Colon (tissue), 2 donors: ENCODE data around the gene FBXO47.

Experiments
- FAIRE-seq: peaks from 2 replicates; lab custom pipeline; 2012; peaks lifted over from hg19 to GRCh38; lab: Jason Lieb, UNC
- donor health status: control.
- donor health status: control.

The FBXO47 gene

GRCh38 chr17:38903404-38903803 lies 63.8 kb downstream of the FBXO47 start:
- FAIRE-seq = no peak

- no peak for FAIRE-seq
Observed at GRCh38 chr17:38900978-38901656, 66.1 kb downstream of the FBXO47 start.

GRCh38 chr17:38899421-38899820 lies 67.8 kb downstream of the FBXO47 start:
- FAIRE-seq = no peak

GRCh38 chr17:38898812-38899348 lies 68.3 kb downstream of the FBXO47 start:
- FAIRE-seq = no peak

GRCh38 chr17:38898291-38898679 lies 68.9 kb downstream of the FBXO47 start:
- FAIRE-seq = no peak

GRCh38 chr17:38897671-38898290 lies 69.4 kb downstream of the FBXO47 start:
- no peak for FAIRE-seq

DNA sequence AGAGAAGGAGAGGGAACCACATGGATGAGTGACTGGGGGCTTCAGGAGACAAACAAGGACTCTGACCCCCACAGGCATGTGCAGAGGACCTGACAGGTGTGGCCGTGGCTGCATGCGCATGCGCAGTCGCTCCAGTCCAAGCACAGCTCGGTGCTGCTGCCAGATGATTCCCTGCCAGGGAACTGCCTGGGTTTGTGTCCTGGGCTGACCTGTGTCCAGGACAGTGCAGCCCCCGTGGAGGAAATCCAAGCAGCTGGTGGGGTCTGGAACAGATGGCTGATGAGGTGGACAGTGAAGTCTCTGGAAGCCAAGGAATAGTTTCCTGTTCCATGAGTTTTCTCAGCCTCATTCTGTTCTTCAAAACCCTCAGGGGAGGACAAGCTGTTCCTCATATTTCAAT lies 70.0 kb downstream of the FBXO47 start:
- FAIRE-seq = no peak

DNA sequence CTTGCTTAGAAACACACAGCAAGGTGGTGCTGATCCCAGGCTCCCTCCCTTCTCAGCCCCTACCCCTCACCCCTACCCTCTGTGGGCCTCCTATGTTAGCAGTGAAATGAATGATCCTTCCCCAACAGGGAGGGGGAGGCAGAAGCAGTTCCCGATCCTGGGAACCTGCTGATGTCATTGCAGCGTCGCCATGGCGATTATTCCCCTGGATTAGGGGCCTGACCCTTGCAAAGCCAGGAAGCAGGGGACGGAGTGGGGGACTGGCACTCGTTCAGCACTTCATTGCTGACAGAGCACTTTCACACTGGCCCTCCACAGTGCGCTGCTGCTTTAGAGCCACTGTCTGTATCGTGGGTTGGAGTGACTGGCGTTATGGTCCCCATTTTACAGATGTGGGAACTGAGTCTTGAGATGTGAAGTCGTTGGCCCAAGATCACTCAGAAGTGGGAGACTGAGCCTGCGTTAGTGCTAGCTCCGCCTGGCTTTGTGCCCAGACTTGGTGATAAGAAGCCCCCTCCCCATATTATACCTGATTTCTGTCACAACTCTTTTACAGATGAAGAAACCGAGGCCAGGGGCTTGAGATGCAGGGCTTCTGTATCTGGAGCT lies 70.8 kb downstream of the FBXO47 start:
- FAIRE-seq = no peak

DNA sequence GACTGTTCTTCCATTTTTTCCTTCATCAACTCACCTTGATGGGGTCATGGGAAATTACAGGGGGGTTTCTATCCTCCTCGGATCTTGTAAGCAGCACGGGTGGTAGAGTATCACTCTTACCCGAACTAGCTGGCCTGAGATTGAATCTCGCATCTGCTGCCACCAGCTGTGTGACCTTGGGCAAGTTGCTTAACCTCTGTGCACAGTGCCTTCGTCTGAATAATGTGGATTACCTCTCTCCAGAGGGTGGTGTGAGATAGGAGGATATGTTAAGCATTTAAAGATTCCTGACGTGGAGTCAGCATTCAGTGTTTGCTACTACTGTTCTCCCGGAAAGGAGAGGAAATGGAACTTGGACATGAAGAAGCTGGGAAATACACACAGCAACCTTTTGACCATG lies 72.9 kb downstream of the FBXO47 start:
- FAIRE-seq = no peak

- FAIRE-seq = no peak
Observed at GRCh38 chr17:38893607-38894006, 73.6 kb downstream of the FBXO47 start.

- FAIRE-seq = no peak
Observed at GRCh38 chr17:38893113-38893512, 74.1 kb downstream of the FBXO47 start.

DNA sequence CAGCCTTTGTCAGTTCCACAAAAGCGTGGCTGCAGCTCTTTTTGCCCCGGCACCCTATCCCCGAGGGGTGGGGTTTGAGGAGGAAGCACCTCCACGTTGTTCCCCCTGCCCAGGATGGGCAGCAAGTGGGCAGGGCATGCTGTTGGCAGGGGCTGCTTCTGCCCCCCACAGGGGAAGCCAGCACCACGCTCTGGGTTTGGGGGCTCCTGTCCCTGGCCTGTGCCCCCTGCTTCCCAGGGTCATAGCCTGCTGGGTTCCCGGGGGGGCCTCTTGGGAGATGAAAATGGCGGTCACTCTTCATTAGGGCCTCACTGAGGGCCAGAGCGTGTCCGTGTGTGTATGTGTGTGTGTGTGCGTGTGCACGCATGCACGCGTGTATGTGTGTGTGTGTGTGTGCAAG lies 74.6 kb downstream of the FBXO47 start:
- FAIRE-seq = no peak

DNA sequence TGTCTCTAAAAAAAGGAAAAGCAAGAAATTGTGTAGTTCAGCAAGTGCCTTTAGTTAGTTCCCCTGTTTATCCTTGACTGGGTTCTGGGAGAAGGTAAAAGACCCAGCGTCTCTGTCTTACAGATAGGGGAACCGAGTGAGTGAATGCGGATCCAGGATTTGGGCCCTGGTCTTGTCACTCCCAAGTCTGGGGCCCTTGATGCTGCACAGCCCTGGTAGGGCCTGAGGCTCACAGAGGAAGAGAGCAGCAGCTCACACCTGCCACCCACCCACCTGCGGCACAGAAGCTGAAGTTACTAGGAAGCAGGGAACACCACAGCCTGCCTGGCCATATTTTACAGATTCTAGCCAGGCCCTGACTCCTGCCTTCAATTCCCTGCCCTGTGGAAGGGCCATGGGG lies 75.1 kb downstream of the FBXO47 start:
- FAIRE-seq = no peak

- no peak for FAIRE-seq
Observed at GRCh38 chr17:38891441-38891840, 75.8 kb downstream of the FBXO47 start.

DNA sequence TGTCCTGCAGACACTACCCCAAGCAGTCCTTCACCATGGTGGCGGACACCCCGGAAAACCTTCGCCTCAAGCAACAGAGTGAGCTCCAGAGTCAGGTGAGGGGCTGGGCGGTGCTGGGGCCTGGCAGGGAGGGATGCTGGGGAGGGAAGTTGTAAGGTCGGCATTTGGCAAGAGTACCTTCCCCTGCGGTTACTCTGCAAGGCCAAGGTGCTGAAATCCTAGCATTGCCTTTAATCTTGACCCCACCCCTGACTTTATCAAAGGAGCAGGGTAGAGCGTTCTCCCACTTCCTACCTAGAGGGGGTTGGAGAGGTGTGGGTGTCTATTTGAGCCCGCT lies 76.8 kb downstream of the FBXO47 start:
- no peak for FAIRE-seq

- FAIRE-seq = no peak
Observed at GRCh38 chr17:38889745-38890409, 77.3 kb downstream of the FBXO47 start.

DNA sequence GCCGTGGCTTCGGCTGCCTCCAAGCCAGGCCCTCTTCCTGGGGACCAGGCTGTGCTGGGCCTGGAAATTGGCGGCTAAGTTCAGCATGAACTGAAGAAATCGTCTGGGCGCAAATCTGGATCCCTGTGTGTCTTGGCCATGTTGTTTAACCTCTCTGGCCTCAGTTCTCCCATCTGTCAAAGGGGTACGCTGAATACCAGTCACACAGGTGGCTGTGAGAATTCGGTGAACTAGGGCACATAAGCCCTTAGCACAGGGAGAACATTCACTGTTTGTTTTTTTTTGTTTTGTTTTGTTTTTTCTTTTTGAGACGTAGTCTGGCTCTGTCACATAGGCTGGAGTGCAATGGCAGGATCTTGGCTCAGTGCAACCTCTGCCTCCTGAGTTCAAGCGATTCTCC lies 78.4 kb downstream of the FBXO47 start:
- no peak for FAIRE-seq

- no peak for FAIRE-seq
Observed at GRCh38 chr17:38886643-38887010, 80.6 kb downstream of the FBXO47 start.
